Neural progenitor cell (in vitro differentiated cells): ENCODE measurements around the gene CCDC71L. TPM values are rescaled to one million over a fixed set of nuclear protein-coding genes. Genes with fewer than 3 reads are reported as not detected.

ENCODE experiments used
- DNase-seq: peaks from one replicate; pipeline ENCODE4 v3.0.0-alpha.2; 2016; ENCODE audit warnings: low spot score
- H2AFZ ChIP-seq: fragments of 200-600 bp; sonication (generic); replicated peaks from 2 replicates; pipeline ENCODE4 v1.6.1; 2016; ENCODE audit warnings: antibody characterized with exemption
- H3F3A ChIP-seq: fragments of 200-600 bp; sonication (generic); 2 replicates; pipeline ENCODE4 v1.6.1; 2016; ENCODE audit warnings: antibody characterized with exemption, low read depth
- H3K27ac ChIP-seq: fragments of 200-600 bp; sonication (generic); 2 replicates; pipeline ENCODE4 v1.5.1; 2016; ENCODE audit warnings: mild to moderate bottlenecking
- H3K27me3 ChIP-seq: fragments of 200-600 bp; sonication (generic); 2 replicates; pipeline ENCODE4 v1.6.1; 2016; ENCODE audit warnings: mild to moderate bottlenecking, moderate library complexity
- H3K36me3 ChIP-seq: fragments of 200-600 bp; sonication (generic); 2 replicates; pipeline ENCODE4 v1.5.1; 2016
- H3K4me1 ChIP-seq: fragments of 200-600 bp; sonication (generic); 2 replicates; pipeline ENCODE4 v1.6.1; 2016; ENCODE audit warnings: mixed run types
- H3K4me2 ChIP-seq: fragments of 200-600 bp; sonication (generic); 2 replicates; pipeline ENCODE4 v1.6.1; 2016
- H3K4me3 ChIP-seq: fragments of 200-600 bp; sonication (generic); 2 replicates; pipeline ENCODE4 v1.5.1; 2016
- H3K79me2 ChIP-seq: fragments of 200-600 bp; sonication (generic); 2 replicates; pipeline ENCODE4 v1.6.1; 2016; ENCODE audit warnings: low read depth
- H3K9ac ChIP-seq: fragments of 200-600 bp; sonication (generic); 2 replicates; pipeline ENCODE4 v1.6.1; 2016
- H3K9me3 ChIP-seq: fragments of 200-600 bp; sonication (generic); 2 replicates; pipeline ENCODE4 v1.5.1; 2016; ENCODE audit warnings: low read depth
- H4K20me1 ChIP-seq: fragments of 200-600 bp; sonication (generic); 2 replicates; pipeline ENCODE4 v1.6.1; 2016; ENCODE audit warnings: low read depth
- H3K27ac Mint-ChIP-seq: 3 replicates; pipeline ENCODE4 v1.8.0; 2021; ENCODE audit warnings: mixed read lengths
- H3K27me3 Mint-ChIP-seq: 2 replicates; pipeline ENCODE4 v1.8.0; 2022; ENCODE audit warnings: low read depth, mild to moderate bottlenecking, inconsistent platforms, moderate library complexity, mixed read lengths; ENCODE audit not compliant: insufficient read depth
- H3K36me3 Mint-ChIP-seq: 3 replicates; pipeline ENCODE4 v1.8.0; 2021; ENCODE audit warnings: mixed read lengths
- H3K4me1 Mint-ChIP-seq: 3 replicates; pipeline ENCODE4 v1.8.0; 2021; ENCODE audit warnings: mixed read lengths
- H3K4me3 Mint-ChIP-seq: 3 replicates; pipeline ENCODE4 v1.8.0; 2021; ENCODE audit warnings: mild to moderate bottlenecking, moderate library complexity, mixed read lengths
- H3K9me3 Mint-ChIP-seq: 3 replicates; pipeline ENCODE4 v1.8.0; 2020; ENCODE audit warnings: mixed read lengths
- EZH2 ChIP-seq: fragments of 200-600 bp; sonication (generic); IDR thresholded peaks from 2 replicates; pipeline ENCODE4 v1.6.1; 2017; ENCODE audit warnings: antibody characterized with exemption, mild to moderate bottlenecking, moderate library complexity
- EZH2phosphoT487 ChIP-seq: fragments of 200-600 bp; sonication (generic); IDR thresholded peaks from 2 replicates; pipeline ENCODE4 v1.6.1; 2017; ENCODE audit warnings: antibody characterized with exemption
- total RNA-seq: library from RNA; depleted of rRNA; stranded (reverse); fragments of >200 nt; gene quantifications from 2 replicates; pipeline ENCODE4 v1.2.3, GENCODE V29; 2015; ENCODE audit warnings: low replicate concordance
- TF ChIP-seq, protein P1 (sequence below): fragments of 200-600 bp; sonication (generic); IDR thresholded peaks from 2 replicates; pipeline ENCODE4 v1.5.1; 2017; ENCODE audit warnings: antibody characterized with exemption, mild to moderate bottlenecking

CCDC71L gene
- total RNA-seq, 1 donor from 2014 or later, result 23.8 TPM

DNA sequence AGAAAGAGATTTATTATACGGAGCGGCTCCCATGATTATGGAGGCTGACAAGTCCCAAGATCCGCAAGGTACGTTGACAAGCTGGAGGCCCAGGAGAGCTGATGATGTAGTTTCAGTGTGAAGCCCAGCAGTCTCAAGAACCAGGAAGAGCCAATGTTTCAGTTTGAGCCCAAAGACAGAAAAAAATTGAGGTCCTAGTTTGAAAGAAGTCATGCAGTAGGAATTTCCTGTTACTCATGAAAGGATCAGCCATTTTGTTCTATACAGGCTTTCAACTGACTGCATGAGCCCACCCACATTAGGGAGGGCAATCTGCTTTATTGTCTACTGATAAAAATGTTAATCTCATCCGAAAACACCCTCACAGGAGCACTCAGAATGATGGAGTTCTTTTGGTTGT, 51.5 kb downstream of the CCDC71L start:
- no peaks in the 10 kb centered on the region for H4K20me1 ChIP-seq
- no peaks in the 10 kb centered on the region for H3K36me3 ChIP-seq
- H3F3A ChIP-seq, result no peaks in the 10 kb centered on the region
- H3K27ac ChIP-seq, result no peak overlapping the region
- Mint-ChIP-seq H3K27ac (no peak overlapping the region), H3K36me3 (no peaks in the 10 kb centered on the region), H3K27me3 (peaks cover 2% of the 10 kb centered on the region), H3K4me3 (no peak overlapping the region), H3K4me1 (peaks cover 15% of the 10 kb centered on the region), H3K9me3 (peaks cover 2% of the 10 kb centered on the region)
- no peaks in the 10 kb centered on the region for H3K79me2 ChIP-seq
- no peak for DNase-seq
- no peak overlapping the region for H3K4me2 ChIP-seq
- TF ChIP-seq EZH2phosphoT487 (no peak), EZH2 (no peak)
- TF ChIP-seq, protein P1, sequence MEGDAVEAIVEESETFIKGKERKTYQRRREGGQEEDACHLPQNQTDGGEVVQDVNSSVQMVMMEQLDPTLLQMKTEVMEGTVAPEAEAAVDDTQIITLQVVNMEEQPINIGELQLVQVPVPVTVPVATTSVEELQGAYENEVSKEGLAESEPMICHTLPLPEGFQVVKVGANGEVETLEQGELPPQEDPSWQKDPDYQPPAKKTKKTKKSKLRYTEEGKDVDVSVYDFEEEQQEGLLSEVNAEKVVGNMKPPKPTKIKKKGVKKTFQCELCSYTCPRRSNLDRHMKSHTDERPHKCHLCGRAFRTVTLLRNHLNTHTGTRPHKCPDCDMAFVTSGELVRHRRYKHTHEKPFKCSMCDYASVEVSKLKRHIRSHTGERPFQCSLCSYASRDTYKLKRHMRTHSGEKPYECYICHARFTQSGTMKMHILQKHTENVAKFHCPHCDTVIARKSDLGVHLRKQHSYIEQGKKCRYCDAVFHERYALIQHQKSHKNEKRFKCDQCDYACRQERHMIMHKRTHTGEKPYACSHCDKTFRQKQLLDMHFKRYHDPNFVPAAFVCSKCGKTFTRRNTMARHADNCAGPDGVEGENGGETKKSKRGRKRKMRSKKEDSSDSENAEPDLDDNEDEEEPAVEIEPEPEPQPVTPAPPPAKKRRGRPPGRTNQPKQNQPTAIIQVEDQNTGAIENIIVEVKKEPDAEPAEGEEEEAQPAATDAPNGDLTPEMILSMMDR, result no peak
- no peak overlapping the region for H3K9ac ChIP-seq
- H3K27me3 ChIP-seq, result no peaks in the 10 kb centered on the region
- no peaks in the 10 kb centered on the region for H3K4me1 ChIP-seq
- H3K4me3 ChIP-seq, result no peak overlapping the region
- no peaks in the 10 kb centered on the region for H3K9me3 ChIP-seq
- no peak overlapping the region for H2AFZ ChIP-seq

DNA sequence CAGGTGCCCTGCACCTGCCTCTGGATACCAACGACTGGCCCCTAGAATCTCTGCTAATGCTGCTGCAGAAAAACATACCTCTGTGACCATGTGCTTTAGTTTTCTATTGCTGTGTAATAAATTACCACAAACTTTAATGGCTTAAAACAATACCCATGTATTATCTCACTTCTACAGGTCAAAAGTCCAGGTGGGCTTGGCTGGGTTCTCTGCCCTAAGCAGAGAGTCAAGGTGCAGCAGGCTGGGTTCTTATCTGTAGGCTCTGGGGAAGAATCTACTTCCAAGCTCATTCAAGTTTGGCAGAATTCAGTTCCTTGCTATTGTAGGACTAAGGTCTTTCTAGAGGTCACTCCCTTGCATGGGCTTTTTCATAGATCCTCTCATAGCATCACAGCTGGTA, 52.3 kb downstream of the CCDC71L start:
- H3K4me2 ChIP-seq, result no peak overlapping the region

More for the DNA sequence above, 52.3 kb downstream of the CCDC71L start:
- peaks cover 2% of the 10 kb centered on the region for H3K27me3 Mint-ChIP-seq
- Histone ChIP-seq H3K27ac (no peak overlapping the region), H3K36me3 (no peaks in the 10 kb centered on the region), H3K4me3 (no peak overlapping the region), H3K9me3 (no peaks in the 10 kb centered on the region), H4K20me1 (no peaks in the 10 kb centered on the region), H3K27me3 (no peaks in the 10 kb centered on the region), H2AFZ (no peak overlapping the region), H3K79me2 (no peaks in the 10 kb centered on the region), H3K9ac (no peak overlapping the region), H3K4me1 (no peaks in the 10 kb centered on the region), H3F3A (no peaks in the 10 kb centered on the region)
- H3K36me3 Mint-ChIP-seq, result no peaks in the 10 kb centered on the region
- H3K4me3 Mint-ChIP-seq, result no peak overlapping the region
- DNase-seq, result no peak
- H3K9me3 Mint-ChIP-seq, result peaks cover 2% of the 10 kb centered on the region
- H3K4me1 Mint-ChIP-seq, result peaks cover 13% of the 10 kb centered on the region
- no peak for TF ChIP-seq EZH2phosphoT487
- no peak for TF ChIP-seq EZH2
- TF ChIP-seq, protein P1, result no peak
- H3K27ac Mint-ChIP-seq, result no peak overlapping the region

Other genes with a start within 250 kb of the CCDC71L start
- gene PIK3CG, start 204.1 kb upstream of the CCDC71L start, total RNA-seq, result not detected in 2 replicates